Stimulated activated CD8-positive, alpha-beta memory T cell treated with anti-CD3 and anti-CD28 coated beads, Interleukin-4, amount 100 ng/mL, for 48 hours (primary cell): Measurements from ENCODE around the gene ASIC2.
"Not testable (repeated sequence)": the region's sequence is repeated elsewhere in the genome, so short reads cannot be mapped to it uniquely, and the experiment has no call there.

Experiments
- DNase-seq: peaks from one replicate; pipeline ENCODE4 v3.0.0-alpha.2; 2020

Gene ASIC2

DNA sequence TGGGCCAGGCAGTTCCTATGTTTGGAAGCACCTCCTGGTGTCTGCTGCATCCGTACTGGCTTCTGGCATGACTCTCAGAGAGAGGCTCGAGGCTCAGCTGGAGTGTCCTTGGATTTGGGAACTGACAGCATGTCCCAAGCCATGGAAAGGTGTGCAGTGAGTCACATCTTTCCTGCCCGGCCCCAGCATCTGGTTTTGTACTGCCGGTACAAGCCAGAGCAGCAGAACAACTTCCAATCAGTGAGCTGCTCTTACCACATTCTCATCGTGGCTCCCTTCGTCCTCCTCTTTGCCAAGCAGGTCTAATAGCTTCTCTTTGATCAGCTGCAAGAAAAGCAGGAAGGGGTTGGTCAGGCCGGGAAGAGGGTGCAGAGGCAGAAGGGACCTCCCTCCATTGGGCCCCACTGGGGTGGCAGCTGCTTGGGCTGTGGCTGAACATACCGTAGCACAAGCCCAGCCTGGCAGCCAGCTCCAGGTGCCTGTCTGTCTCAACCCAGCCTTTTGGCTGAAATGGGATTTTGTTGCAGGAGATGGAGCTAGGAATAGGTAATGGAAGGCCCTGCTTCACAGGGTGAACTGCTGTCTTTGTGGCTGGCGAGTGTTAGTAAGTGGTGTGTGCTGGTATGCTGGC is 277.3 kb downstream of the ASIC2 start:
- no peak for DNase-seq

DNA sequence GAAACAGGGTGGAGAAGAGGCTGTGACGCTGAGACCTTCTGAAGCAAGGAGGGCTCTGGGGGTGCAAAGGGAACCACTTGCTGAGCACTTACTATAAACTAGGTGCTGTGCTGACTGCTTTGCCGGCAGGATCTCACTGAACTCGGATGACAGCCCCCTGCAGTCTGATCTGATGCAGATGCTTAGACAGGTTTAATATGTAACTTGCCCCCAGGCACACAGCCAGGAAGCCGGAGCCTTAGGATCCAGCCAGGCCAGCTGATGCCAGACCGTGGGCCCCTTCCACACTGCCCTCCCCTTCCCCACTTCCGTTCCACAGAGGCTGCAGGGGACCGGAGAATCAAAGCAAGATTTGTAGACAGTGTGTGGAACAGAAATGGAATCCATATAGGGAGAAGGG is 278.3 kb downstream of the ASIC2 start:
- peak; percentile 7 for DNase-seq

DNA sequence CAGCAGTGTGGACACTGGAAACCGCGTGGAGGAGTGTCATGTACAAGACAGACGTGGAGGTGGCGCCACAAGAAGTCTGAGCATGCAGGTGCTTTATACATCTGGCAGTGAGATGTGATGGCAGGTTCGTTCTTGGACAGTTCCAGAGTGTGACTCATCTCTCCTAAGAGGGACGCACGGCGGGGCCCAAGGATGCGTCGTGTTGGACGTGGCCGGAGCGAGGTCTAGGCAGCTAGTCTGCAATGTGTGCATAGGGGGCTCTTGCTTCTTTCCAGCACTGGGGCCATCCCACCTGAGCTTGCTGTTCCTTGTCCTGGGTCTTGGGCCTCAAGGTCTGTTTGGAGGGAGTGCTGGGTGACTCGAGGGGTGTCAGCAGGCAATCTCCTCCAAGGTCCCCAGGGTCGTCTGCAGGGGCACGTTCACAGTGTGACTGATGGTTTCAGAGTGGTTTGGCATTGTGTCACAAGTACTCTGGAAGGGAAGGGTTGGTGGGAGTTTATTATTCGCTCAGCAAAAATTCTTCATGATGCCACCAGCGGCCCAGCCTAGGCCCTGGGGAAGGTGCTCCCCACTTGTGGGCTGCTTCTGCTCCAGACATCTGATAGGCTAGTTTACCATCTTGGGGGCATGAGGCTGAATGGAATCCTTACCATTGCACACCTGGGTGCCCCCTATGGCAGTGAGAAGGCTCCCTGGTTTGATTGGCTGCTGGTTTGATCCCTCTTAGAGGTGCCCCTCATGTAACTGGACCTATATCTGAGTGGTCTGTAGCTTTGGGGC is 279.3 kb downstream of the ASIC2 start:
- DNase-seq, result peak; percentile 3

DNA sequence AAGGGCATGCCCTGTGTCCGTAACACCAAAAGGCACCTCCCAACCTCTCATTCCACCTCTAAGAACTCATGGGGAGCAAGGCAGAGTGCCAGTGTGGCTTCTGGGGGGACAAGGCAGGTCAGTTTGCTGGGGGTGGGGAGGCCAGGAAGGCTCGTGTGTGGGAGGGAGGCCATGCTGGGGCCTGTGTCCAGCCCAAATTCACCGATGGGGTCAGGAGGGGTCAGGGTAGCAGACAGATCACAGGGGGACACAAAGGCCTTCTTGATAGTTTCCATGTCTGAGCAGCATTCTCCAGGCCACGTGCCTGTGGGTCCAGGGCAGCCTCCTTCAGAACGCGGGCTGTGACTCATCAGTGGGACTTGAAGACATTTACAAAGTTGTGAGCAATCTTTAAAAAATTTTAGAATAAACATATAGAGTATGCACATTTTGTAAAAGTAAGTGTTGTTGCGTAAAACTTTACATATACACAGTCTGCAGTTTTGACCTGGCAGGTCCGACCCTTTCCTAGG is 280.5 kb downstream of the ASIC2 start:
- DNase-seq, result no peak

DNA sequence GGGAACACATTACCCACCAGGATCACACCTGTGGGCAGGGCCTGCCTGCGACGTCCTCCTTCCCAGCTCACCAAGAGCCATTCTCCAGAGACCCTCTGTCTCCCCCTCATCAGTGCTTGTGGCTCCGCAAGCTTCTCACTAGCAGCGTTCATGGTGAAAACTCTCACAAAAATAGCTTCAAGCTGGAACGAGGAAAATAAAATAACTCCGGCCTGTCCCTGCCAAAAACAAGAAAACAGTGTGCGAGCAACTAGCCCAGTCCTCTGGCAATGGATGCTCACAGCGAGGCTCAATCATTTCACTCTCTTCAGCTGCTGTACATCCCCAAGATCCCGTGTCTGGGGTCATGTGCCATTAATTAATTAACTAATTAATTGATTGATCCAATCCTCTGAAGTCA is 283.5 kb downstream of the ASIC2 start:
- DNase-seq, result no peak

DNA sequence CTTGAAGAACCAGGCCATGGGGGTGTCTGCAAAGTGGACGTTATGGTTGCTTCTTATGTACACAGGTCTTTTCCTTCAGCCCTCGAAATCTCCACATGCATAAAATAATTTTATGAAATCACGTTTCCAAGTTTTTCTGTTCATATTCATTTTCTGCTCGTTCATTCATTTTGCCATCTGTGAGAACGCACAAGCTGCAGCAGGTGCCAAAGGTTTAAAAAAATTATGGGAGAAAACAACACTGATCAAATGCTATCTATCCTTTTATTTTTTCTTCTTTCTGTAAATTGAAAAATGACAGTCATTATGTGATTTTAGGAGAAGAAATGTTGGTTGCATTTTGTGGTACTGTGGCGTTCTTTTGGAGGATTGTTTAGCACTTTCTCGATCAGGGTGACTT is 285.9 kb downstream of the ASIC2 start:
- no peak for DNase-seq

DNA sequence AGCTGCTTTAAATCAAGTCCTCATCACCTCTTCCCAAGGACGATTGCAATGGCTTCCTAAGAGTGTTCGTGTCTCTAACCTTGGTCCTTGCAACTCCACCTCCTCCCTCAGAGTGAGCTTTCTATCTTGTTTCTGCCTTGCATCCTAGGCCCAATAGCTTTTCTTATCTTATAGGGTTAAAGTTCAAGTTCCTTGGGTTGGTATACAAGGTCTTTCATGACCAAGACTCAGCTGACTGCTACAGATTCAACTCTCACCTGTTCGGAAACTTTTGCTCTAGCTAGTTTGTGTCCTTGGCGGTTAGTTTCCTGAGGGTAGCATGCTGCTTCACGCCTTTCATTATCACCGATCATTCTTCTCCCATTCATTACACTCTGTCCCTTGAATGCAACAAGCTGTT is 290.8 kb downstream of the ASIC2 start:
- no peak for DNase-seq

DNA sequence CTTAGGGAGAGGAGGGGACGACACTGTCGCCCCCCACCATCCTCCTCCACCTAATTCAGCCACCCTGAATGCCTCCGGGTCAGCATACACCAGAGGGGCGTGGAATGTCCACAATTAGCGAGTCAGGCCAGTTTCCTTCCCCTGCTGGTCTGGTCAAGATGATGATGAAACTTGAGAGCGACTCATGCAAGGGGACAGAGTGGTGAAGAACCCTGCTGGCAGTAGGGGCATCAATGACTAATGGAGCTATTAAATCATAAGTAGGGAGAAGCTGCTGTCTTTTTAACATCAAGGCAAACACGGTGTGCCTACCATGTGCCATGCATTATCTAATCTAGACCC is 294.2 kb downstream of the ASIC2 start:
- DNase-seq, result no peak

DNA sequence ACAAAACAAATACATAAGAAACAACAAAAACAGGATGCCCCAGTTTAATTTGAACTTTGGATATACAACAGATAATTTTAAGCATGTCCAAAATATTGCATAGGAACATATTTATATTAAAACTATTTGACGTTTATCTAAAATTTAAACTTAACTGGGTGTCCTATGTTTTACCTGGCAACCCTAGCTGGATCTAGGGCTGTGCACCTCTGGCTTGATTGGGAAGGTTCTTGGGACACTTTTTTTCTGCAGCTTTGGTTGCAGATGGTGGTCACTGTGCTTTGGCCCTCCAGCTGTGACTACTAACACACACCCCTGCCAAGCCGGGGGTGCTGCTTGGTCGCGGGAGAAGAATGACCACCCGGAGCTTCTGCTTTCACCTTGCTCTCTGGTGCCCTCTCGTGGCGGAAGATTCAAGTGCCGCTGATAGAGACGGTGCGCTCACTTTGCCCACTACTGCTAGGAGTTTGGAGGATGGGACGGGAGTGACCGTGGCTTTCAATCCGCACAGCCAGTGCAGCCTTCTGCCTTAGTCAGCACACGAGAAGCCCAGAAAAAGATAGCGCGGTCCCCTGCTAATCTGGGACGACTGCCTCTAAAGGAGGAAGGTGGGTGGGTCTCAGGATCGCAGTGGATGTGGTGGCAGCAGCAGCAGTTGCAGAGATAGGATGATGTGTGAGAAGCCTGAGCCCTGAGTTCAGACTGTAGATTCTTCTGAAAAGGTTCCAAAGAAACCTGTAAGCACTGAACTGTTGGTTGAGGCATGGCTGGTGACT is 294.8 kb downstream of the ASIC2 start:
- DNase-seq, result peak; percentile 94

DNA sequence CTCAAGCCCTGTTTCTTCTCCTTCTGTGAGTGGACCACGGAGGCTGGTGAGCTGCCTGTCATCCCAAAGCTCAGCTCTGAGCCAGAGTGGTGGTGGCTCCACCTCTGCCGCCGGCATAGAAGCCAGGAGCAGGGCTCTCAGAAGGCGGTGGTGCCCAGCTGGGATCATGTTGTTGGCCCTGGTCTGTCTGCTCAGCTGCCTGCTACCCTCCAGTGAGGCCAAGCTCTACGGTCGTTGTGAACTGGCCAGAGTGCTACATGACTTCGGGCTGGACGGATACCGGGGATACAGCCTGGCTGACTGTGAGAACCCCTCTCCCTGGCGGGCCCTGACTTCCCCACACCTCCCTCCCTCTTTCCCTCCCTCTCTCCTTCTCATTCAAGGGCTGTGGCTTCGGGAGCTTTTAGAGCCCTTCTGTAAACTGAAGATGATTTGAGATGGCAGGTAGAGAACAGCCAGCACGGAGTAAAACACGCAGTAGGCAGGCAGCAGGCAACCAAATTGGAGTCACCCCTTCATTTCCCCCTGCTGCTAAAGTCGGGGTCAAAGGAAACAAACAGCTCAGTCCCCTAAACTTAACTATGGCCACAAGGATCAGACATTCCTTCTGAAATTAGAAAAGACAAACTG is 297.6 kb downstream of the ASIC2 start:
- DNase-seq, result no peak

DNA sequence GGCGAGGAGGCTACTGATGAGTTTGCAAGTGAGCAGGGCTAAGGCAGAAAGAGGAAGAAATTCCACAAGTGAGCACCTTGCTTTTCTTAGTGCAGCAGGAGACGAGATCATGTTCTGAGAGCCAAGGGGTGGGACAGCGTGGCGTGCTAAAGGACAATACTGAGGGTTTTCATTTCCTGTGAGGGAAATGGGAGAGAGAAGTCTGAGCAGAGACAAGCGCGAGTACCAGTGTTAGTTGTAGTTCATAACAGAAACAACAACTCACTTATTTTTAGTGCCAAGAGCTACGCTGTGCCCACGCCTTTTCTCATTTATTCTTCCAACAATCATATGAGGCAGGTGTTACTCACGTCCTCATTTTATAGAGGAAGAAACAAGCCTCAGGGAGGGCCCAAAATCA is 299.1 kb downstream of the ASIC2 start:
- no peak for DNase-seq

DNA sequence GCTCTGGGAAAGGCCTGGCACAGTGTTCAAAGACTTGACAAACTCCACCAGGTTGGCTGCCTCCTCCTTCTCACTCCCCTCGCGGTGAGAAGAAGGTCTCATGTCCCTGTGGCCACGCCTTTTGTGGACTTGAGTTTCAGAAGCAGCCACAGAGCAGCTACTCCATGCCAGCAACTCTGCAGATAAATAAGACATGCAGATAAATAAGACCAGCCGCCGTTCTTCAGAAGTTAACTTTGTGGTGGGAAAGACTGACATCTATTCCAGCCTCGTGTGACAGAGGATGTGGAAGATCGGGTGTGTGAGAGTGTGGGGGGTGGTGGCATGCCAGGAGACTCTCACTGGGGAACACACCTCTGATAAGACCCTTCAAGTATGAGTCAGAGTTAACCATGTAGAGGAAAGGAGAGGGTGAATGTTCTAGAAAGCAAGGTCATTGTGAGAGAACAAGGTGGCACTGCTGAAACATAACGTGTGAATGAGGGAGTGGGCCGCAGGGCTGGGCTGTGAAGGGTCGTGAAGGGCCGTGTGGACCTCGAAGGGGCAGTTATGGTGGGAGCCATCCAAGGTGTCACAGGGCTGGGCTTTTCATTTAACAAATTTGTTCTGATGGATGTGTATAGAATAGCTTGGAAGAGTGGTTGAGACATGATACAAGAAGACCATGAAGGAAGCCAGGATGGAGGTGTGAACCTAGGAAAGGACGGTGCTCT is 300.6 kb downstream of the ASIC2 start:
- no peak for DNase-seq

DNA sequence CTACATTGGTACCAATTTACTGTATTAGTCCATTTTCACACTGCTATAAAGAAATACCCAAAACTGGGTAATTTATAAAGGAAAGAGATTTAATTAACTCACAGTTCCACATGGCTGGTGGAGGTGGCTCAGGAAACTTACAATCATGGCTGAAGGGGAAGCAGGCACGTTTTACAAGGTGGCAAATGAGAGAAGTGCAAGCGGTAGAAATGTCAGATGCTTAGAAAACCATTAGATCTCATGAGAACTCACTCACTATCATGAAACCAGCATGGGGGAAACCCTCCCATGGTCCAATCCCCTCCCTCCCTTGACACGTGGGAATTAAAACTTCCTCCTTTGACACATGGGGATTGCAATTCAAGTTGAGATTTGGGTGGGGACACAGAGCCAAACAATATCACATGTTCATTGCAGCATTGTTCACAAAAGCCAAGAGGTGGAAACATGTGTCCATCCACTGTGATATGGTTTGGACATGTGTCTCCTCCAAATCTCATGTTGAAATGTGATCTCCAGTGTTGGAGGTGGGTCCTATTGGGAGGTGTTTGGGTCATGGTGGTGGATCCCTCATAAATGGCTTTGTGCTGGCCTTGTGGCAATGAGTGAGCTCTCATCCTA is 304.5 kb downstream of the ASIC2 start:
- no peak for DNase-seq

DNA sequence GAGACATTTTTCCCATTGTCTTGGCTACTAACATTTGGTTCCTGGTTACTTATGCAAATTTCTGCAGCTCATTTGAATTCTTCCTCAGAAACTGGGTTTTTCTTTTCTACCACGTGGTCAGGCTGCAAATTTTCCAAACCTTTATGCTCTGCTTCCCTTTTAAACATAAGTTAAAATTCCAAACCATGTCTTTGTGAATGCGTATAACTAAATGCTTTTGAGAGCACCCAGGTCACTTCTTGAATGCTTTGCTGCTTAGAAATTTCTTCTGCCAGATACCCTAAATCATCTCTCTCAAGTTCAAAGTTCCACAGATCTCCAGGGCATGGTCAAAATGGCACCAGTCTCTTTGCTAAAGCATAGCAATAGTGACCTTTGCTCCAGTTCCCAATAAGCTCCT is 305.2 kb downstream of the ASIC2 start:
- DNase-seq, result not testable (repeated sequence)

DNA sequence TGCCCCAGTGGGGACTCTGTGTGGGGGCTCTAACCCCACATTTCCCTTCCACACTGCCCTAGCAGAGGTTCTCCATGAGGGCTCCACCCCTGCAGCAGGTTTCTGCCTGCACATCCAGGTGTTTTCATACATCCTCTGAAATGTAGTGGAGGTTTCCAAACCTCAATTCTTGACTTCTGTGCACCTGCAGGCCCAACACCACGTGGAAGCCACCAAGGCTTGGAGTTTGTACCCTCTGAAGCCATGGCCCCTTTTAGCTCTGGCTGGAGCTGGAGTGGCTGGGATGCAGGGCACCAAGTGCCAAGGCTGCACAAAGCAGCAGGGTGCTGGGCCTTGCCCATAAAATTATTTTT is 305.7 kb downstream of the ASIC2 start:
- not testable (repeated sequence) for DNase-seq

DNA sequence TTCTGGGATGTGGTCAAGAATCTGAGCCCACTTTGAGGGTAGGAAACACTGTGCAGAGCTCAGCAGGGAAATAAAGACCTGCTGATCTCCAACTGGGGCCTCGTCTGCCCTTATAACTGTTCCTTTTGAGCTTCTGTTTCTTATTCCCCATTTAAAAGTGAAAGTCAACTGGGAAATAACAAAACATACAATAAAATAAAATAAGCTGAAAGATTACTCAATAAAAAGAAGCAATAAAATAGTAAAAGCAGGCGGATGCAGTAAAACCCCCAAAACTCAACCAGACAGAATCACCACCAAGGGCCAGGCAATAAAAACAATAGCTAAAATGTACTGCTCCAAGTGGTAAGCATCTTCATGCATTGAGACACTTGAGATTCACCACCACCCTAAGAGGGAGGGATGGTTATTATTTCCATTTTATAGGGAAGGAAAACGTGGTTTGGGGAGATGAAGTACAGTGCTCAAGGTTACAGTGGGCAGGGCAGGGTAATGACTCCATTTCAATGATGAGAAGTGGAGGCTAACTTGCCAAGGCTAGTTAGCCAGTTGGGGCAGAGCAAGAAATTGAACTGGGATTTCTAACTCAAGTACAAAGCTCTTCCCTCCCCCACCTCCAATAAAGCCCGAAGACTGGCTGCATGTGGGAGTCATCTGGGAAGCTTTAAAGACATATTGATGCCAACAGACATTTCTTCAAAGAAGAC is 307.9 kb downstream of the ASIC2 start:
- DNase-seq, result no peak

DNA sequence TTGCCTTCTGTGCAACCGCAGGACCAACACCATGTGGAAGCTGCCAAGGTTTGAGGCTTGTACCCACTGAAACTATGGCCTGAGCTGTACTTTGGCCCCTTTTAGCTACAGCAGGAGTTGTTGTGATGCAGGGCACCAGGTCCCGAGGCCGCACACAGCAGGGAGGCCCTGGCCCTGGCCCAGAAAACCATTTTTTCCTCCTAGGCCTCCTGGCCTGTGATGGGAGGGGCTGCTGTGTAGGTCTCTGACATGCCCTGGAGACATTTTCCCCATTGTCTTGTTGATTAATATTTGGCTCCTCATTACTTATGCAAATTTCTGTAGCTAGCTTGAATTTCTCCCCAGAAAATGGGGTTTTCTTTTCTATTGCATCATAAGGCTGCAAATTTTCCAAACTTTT is 311.5 kb downstream of the ASIC2 start:
- not testable (repeated sequence) for DNase-seq

DNA sequence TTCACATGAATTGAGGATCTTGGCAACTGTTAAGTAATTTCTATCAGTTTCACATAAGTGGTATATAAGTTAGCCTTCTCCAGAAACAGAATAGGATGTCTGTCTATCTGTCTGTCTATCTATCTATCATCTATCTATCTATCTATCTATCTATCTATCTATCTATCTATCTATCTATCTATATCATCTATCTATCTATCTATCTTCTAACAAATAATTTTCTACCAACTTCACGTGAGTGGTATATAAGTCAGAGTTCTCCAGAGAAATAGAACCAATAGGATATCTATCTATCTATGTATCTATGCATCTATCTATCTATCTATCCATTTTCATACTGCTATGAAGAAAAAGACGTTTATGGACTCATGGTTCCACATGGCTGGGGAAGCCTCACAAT is 312.9 kb downstream of the ASIC2 start:
- no peak for DNase-seq

DNA sequence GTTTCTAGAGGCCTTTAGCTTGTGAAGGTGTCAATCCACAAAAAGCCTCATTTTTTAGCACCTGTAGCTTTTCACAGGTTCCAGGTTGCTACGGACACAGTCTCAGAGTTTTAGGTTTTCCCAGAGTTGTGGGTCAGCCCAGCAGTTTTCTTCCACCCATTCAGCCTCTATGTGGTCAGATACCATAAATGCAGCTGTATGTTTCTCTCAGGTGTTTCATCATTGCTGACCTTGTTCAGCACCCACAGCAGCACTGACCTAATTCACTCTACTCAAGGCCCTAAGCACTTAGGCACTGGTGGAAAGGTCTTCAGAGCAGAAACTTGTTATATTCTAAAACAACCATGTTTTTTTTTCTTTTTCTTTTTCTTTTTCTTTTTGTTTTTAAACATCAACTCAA is 316.5 kb downstream of the ASIC2 start:
- DNase-seq, result no peak

DNA sequence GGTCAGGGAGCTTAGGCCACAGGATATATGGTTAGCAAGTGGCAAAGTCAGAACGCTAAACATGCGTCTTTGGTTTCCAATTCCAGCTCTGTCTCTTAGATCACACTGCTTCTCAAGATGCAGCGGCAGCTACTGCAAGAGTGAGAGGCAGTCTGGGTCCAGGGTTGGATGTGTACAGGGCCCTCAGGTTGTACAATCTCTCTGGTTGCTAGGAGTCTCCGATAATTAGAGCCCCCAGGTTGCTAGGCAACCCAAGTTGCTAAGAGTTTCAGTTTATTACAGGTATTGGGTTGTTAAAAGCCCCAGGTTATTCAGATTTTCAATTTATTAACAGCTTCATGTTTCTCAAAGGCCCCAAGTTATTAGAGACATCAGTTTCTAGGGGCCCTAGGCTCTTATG is 317.0 kb downstream of the ASIC2 start:
- no peak for DNase-seq

DNA sequence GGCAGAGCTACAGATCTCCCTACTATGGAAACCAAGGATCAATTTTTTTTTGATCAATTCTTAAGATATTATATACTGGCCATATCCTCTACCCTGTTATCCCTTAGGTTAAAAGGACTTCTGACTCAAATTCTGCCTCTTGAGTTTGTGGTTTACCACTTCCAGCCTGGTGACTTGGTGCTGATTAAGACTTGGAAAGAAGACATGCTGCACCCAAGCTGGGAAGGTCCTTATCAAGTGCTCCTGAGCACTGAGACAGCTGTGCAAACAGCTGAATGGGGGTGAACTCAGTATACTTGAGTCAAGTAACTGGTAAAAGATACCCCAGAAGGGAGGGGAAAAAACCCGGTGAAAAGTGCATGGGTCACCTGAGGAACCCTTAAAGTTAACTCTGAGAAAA is 321.9 kb downstream of the ASIC2 start:
- peak; percentile 40 for DNase-seq

DNA sequence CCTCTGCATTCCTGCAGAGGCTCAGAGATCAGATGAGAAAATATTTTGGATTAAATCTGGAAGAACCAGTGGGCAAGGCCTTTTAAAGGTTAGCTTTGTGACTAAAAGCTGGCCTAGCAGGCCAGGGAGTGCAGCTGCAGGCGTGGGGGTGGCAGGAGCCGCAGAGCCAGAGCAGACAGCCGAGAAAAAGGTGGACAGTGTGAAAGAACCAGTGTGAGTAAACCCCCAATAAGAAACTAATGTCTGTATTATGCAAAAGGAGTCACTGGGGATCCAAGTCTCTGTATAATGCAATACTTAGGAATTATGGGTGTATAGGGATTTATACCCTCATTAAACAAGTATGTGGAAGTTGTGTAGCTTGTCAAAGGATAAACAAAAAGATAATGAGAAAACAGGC is 322.8 kb downstream of the ASIC2 start:
- DNase-seq, result no peak
